Measurements from ENCODE around the gene UGCG.

DNA sequence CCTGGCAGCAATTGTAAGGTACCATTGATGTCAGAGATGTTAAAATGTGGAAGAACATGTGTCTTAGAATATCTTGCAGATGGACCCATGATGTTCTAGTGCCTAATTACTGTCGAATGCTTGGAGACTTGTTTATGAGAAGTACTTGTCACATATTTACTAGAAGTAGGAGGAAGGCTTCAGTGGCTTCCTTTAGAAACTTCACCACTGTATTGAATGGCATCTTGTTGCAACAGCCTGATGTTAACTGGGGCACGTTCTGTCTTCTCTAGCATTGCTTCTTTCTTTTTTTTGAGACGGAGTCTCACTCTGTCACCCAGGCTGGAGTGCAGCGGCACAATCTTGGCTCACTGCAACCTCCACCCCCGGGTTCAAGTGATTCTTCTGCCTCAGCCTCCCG lies 16.5 kb downstream of the UGCG start:
- no peak for TF ChIP-seq POLR2AphosphoS5 (IDR thresholded peaks at IDR 0.05; ENCODE audit: low read depth, low read length)
- TF ChIP-seq SIN3A (IDR thresholded peaks at IDR 0.05; ENCODE audit: borderline replicate concordance, insufficient read depth, low read depth, low read length) = no peak
